GM12874 (cell line): Measurements from ENCODE around the gene TSPAN19.

Experiments used
- TF ChIP-seq, protein P1 (sequence below): IDR thresholded peaks from 2 replicates; pipeline ENCODE4 v1.5.1; 2011; ENCODE audit warnings: low read depth, mild to moderate bottlenecking, control low read depth, low read length, moderate library complexity; ENCODE audit not compliant: insufficient read depth

The TSPAN19 gene

DNA sequence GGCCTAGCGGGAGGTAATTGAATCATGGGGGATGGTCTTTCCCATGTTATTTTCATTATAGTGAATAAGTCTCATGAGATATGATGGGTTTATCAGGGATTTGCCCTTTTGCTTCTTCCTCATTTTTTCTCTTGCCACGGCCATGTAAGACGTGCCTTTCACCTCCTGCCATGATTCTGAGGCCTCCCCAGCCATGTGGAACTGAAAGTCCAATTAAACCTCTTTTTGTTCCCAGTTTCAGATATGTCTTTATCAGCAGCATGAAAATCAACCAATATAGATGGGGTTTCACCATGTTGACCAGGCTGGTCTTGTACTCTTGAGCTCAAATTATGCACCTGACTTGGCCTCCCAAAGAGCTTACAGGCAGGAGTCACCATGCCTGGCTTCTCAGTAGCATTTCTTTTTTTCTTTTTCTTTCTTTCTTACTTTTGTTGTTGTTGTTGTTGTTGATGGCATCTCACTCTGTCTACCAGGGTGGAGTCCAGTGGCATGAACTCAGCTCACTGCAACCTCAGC, 33.2 kb downstream of the TSPAN19 start:
- TF ChIP-seq, protein P1, sequence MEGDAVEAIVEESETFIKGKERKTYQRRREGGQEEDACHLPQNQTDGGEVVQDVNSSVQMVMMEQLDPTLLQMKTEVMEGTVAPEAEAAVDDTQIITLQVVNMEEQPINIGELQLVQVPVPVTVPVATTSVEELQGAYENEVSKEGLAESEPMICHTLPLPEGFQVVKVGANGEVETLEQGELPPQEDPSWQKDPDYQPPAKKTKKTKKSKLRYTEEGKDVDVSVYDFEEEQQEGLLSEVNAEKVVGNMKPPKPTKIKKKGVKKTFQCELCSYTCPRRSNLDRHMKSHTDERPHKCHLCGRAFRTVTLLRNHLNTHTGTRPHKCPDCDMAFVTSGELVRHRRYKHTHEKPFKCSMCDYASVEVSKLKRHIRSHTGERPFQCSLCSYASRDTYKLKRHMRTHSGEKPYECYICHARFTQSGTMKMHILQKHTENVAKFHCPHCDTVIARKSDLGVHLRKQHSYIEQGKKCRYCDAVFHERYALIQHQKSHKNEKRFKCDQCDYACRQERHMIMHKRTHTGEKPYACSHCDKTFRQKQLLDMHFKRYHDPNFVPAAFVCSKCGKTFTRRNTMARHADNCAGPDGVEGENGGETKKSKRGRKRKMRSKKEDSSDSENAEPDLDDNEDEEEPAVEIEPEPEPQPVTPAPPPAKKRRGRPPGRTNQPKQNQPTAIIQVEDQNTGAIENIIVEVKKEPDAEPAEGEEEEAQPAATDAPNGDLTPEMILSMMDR: no peak

DNA sequence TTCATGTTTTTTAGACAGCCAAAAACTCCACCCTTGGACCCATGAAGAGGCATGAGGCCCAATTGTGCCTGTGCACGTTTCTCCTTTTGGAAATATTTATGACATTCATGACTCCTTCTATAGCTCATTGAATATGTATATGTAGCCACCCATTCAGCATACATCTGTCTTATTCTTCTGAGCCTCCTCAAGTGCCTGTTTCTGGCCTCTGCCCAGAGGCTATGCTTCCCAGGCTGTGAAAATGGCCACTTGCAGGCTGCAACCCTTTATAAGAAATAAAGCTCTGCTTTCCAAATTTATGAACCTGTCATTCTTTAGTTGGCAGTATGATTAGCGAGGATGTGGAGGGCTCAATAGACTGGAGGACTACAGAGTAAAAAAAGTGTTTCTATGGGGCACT, 35.3 kb downstream of the TSPAN19 start:
- TF ChIP-seq, protein P1: no peak

DNA sequence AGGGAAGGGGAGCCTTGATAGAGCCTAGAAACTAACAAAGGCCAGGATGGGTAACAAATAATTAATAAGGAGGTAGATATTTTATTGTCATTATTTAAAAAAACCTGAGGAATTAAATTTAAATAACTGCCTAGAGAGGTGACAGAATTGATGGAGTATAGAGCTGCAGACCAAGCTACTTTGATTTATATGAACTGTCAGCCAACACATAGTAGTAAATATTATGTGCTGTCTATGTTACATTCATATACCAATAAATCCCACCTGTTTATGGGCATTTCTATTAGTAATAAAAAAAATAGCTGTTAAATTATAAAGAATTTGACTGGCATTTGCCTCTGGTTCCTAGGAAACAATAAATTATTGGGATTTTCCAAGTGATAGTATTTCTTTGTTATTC, 37.7 kb downstream of the TSPAN19 start:
- TF ChIP-seq, protein P1: no peak

DNA sequence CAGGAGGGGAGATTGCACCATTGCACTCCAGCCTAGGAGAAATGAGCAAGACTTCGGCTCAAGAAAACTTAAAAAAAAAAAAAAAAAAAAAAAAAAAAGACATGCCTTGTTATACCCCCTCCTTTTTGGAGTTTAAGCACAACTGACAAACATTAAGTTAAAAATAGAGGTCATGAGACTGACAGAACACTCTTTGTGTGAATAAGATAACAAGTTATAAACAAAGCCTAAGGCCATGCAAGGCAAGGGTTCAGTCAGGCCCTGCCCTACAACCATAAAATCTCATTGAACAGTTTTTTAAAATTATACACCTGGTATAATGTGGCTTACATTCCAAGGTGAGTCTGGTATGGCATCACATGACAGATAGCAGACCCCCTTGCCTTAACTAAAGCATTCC, 39.3 kb downstream of the TSPAN19 start:
- TF ChIP-seq, protein P1: no peak

DNA sequence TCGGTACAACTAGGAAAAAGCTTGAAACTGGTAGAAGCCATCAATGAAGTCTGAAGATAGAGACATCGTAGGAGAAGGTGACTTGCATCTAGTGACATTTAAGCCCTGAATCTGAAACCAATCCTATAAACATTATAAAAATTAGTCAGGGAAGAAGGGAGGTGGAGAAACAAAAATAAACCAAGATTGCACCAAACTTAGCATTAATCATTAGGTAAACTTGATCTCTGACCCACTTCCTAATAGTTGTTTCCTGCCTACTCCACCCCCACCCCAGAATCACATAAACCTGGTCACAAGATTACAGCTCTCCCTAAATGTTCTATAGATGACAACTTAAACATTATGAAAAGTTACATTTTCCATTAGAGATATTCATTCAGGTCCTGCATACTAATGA, 40.4 kb downstream of the TSPAN19 start:
- TF ChIP-seq, protein P1: no peak

DNA sequence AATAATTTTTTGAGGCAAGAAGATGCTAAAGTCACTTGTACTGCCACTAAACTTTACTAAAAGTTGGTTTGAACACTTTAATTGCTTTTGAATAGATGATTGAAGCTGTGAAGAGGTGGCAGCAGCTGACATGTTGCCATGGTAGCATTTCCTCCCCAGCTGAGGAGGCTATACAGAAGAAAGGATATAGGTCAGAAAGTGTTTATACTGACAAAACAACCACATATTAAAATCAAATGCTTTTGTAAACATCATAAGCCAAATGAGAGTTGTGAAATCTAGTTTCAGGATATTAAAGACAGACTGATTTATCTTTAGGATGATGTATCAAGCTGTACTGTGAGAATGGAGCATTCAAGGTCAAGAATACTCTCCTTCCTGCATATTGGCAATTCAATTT, 41.7 kb downstream of the TSPAN19 start:
- TF ChIP-seq, protein P1: no peak

DNA sequence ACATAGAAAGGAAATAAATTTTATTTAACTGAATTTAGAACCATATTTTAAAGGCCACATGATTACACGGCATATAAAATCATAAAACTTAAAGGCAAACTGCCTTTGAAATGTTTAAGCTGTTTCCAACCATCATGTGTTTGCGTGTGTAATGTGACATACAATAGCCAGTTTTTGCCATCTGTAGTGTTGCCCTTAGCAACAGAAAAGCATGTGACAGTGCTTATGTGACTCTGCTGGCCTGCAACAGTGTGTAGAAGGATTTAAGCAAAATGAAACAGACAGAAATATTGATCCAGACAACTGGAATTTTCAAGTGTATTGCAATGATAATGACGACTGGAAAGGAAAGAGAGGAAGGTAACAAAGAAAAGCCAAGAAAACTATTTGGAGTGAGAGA, 49.5 kb downstream of the TSPAN19 start:
- TF ChIP-seq, protein P1: no peak
